Frontal cortex (tissue), 4 donors: ENCODE measurements around the gene HMGCS2. TPM values are rescaled to one million over a fixed set of nuclear protein-coding genes. Genes with fewer than 3 reads are reported as not detected.

Source experiments
- DNase-seq, 2 donors: peaks; one replicate each; pipeline ENCODE4 v3.0.0; 2012; ENCODE audit warnings: low spot score in 2 of 2
- FAIRE-seq: peaks from 2 replicates; lab custom pipeline; 2012; peaks lifted over from hg19 to GRCh38; lab: Jason Lieb, UNC
- total RNA-seq: library from RNA; depleted of rRNA; stranded (reverse); fragments of >200 nt; gene quantifications from one replicate; pipeline ENCODE4 v1.2.3, GENCODE V29; 2014
- donor health status: control.
- donor health status: control.
- donor health status: control.

Gene HMGCS2
- total RNA-seq, 1 donor from 2014 or later, result not detected

DNA sequence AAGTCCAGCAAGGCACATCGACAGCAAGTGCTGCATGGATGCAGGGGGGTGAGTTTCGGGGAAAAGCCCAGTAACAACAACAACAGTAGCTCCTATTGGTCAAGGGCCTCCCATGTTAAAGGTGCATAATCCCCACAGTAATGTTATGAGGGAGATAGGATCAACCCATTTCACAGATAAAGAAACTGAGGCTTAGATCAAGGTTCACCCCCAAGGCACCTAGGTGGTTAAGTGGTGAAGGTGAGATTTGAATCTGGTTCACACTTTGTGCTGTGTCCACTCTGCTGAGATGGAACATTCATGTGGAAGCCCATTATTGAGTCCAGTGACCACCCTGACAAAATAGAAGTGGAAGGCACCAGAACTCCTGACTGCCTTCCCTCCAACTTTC, 32.1 kb downstream of the HMGCS2 start:
- FAIRE-seq (no peak), DNase-seq (no peak)

DNA sequence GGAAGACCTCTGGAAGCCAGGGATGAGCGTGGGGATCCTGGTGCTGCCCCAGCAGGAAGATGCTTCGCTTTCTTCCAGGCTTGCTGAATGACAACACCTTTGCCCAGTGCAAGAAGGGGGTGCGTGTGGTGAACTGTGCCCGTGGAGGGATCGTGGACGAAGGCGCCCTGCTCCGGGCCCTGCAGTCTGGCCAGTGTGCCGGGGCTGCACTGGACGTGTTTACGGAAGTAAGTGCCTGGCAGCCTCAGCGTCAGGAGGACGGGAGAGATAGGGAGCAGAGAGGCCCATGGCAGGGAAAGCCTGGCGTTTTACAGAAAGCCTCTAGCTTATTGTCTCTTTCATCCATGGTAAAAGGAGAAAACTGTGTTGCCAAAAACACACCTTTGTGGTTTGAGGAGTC, 33.5 kb downstream of the HMGCS2 start:
- DNase-seq (no peak), FAIRE-seq (no peak)

DNA sequence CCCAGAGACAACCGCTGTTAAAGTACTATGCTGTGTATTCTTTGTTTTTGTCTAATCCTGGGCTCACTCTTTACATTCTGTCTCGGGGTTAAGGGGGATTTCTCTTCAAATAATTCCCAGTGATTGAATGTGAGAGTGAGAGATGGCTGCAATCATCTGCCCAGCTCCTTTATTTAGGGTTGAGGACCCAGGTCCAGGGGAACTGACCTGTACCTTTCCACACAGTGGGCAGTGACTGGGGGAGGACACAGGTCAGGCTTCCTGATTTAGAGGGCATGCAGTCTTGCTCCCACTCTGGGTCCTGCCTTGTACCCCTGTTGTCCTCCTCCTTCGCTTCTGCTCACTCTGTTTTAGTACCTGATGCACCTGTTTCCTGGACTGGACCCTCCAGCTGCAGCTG, 35.0 kb downstream of the HMGCS2 start:
- no peak for DNase-seq
- no peak for FAIRE-seq

DNA sequence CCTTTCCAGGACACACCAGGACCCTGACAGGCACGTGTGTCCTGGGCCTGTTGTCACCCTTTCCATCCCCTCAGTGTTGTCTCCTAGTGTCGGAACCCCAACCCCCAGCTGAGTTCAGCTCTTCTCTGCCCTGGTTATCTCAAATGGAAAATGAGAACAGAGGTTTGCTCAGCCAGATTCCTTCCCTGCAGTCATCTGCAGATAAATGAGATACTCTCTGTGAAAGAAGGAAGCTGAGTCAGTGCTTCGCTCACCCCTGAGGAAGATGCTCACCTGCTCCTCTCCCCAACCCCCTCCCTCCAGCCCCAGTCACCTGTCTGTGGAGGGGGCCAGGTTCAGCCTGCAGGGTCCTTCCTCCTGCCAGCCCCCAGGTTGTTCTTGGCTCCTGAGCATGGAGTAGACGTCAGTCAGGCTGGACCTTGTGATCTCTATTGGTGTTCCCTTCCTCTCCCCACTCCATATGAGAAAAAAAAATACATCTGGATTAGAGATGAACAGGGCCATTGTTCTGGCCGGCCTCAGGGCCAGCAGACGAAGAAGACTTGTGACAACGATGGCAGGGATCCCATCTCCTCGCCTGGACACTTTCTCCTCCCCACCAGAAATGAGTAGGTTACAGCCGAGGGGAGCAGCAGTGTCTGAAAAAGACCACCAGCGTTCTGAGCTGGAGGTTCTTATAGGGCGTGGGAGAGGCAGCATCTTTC, 36.1 kb downstream of the HMGCS2 start:
- FAIRE-seq (no peak), DNase-seq (peak in 1 of 2 donors; percentile 49)

DNA sequence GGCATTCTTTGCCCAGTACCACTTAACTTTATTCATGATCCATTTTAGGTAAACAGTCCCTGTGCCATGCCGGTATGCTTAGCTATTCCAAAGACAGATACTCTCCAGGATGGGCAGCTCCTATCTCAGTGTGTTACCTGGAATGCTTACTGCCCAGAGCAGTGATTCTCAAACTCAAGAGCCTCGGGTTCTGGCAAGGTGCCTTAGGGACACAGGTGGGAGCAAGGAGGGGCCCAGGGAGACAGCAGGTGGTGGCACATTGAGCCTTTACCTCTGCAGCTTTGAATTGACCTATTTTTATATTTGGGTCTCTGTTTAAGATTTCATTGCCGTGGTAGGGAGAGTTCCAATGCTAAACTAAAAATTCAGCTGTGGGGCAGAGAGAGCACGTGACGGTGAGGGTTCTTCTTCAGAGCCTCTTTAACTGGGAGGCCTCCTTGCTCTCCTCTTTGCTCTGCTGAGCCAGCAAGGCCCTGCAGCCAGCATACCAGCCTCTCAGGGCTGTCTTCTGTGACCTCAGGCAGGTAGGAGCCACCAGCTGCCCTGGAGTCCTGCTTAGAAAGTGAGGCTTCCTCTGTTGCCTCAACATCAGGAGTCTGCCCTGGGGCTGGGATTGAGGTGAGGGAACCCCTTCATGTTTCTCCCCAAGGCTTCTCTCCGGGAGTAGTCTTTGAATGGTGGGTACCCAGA, 36.8 kb downstream of the HMGCS2 start:
- DNase-seq, result no peak
- FAIRE-seq, result no peak

DNA sequence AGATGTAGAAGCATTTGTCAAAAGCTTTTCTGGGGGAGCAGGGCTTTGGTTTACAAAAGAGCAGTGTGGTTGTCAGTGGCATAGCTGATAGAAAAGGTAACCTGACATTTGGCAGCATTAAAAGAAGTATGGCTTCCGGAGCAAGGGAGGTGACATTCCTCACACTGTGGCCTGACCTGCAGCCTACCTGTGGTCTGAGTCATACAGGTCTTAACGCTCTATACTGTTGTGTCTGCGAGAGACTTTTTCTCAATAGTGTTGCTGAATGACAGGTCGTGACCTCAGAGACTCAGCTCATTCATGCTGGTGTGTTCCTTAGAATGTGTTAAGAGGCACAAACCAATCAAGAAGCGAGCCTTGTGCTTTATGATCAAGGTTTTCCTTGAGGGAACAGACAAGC, 37.6 kb downstream of the HMGCS2 start:
- FAIRE-seq (no peak), DNase-seq (no peak)

DNA sequence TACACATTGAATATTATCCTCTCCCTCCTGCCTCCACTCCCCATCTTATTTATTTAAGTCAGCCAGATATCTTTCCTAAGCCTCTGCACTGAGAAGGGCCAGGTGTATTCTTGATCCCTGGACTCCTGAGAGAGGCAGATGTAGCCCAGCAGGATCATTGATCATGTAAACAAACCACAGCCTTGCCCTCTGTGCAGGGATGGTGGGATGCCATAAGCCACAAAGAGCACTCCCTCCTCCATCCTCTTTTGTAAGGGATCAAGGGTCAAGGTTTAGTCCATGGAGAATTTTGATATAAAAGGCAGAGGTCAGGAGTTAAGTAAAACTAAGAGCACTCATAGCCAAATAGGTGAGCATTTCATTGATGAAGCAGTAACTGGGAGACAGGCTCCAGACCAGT, 39.7 kb downstream of the HMGCS2 start:
- no peak for FAIRE-seq
- no peak for DNase-seq

DNA sequence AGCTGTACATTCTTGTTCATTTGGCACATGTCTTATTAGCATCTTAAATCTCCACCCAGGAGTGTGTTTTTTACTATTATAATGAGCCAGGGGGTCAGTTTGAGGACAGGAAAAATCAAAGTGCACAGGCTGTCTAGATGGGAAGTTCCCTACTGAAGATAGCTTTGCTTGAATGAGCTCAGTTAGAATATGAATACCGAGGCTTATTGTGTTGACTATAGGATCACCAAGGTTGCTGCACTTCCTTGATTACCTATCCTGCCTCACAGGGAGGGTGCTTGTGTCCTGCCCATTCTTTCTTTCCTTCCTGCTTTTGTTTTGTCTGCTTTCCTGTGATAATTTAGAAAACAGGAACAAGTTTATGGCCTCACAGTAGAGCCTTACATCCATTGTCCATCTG, 40.7 kb downstream of the HMGCS2 start:
- no peak for FAIRE-seq
- DNase-seq, result no peak

DNA sequence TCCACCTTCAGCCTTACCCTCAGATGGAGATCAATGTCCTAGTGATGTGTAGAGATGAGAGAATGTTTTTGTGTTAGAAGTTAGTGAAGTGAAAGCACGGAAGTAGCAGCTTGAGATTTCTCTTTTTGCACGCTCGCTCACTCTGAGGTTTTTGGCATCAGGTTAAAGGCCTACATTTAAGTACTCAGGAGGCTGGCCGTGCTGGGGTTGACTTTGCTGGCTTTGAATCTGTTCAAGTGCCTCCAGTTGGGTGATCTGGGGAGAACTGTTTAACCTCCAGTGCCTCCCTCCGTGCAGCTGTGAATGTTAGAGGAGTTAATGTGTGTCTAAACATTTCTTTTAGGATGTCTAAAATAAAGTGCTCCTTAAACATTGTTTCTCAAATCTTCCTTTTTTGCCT, 43.1 kb downstream of the HMGCS2 start:
- no peak for DNase-seq
- FAIRE-seq, result no peak

DNA sequence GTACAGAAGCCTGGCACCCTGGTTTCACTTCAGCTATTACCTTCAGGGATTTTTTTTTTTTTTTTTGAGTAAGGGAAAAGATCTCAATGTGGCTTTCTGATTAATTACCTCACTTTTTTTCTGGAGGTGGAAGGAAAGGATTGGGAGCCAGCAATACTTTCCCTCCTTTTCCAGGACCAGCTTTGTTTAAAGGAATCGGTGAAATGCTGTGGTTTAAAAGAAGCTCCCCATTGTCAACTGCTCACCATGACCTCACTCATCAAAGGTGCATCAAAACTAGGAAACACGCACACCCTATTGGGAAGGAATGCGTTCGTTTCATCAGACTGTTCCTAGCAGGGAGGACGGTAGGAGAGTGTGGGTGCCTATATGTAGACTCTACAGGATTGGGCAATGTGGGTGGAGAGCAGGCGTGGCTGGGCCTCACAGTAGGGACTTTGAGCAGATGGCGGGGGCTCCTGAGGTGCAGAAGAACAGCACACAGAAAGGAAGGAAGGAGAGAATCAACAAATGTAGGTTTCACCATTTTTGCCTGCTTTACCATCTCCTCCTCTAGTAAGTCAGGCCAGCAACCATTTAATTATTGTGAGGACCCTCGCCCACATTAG, 44.0 kb downstream of the HMGCS2 start:
- FAIRE-seq, result no peak
- DNase-seq, result no peak

DNA sequence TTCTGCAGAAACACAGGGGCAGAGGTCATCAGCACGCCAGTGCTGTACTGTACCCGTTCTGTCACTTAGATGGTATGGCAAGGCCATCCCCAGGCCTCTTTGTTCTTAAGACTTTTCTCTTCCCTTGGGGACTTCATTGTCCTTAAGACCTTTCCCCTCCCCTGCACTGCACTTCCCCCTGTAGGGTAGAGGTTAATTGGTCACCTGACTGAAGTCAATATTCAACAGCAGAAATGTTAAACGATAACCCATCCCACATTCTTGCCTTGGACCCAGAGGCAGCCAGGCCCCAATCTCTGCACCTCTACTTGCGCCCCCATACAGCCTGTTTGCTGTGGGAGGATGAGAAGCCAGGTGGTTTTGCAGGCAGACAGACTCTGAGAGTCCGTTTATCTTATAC, 46.8 kb downstream of the HMGCS2 start:
- FAIRE-seq, result no peak
- no peak for DNase-seq

DNA sequence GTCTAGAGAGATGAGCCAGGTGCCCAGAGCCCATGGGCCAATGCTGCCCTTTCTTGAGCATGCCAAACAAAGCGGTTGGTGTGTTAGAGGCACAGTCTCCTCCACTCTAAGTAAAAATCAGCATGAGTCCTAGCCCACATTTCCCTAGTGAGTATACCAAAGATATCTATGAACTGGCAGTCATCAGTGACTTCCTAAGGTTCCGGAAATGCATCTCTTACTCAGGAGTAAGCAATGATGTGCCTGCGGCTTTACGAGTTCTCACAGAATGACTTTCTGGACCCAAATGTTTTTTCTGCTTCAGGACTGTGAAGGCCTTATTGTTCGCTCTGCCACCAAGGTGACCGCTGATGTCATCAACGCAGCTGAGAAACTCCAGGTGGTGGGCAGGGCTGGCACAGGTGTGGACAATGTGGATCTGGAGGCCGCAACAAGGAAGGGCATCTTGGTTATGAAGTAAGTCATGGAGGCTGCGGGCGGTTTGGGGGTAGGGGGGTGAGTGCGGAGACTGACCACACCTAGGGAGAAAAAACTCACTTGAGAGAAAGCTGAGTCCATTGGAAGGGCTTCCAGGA, 47.8 kb downstream of the HMGCS2 start:
- no peak for FAIRE-seq
- no peak for DNase-seq

DNA sequence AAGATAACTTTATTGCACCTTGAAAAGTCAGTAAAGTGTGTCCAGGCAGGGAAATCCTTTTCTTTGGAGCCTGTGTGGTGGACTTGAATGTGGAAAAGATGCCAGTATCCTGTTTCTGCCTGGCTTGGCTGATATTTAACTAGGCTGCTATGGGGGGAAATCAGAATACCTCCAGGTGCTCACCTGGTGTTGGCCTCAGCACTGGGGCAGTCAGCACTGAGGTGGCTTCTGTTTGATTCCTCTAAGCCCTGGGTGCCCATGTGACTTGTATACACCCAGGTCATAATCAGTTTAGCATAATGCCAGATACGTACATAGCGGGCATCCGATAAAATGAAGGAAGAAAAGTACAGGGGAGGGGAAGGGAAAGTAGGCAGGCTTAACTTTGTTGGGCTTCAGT, 49.7 kb downstream of the HMGCS2 start:
- FAIRE-seq, result no peak
- DNase-seq, result no peak

DNA sequence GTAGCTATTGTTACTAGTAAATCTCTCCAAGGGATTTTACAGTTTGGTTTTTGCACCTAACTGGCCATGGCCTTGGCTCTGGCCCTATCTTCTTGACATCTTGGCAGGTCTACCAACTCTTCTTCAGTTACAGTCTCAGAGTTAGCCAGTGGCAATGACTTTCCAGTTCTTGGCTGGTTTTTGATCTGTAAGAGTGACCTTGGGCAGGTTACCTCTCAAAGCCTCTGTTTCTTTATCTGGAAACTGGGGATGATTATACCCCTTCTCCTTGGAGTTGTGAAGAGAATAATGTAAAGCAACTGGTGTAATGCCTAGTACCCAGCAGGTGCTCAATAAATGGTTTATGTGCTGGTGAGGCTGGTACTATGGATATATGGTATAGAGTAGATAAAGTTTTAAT, 50.3 kb downstream of the HMGCS2 start:
- DNase-seq (no peak), FAIRE-seq (no peak)

DNA sequence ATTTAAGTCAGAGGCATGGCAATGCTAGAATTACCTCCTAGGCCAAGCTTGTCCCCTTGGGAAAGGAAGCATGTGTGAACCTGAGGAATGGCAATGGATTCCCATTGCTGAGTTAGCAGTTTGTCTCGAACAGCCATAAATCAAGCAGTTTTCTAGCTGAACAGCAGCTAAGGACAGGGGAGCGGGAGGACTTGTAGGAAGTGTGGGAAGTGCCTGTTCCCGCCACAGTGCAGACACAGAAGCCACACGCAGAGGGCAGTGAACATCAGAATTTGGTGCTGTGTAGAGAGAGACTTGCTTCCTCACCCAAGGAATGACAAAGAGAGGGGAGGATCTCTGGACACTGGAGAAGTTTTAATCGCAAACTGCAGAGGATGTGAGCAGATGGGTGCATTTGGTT, 53.2 kb downstream of the HMGCS2 start:
- DNase-seq (no peak), FAIRE-seq (no peak)

DNA sequence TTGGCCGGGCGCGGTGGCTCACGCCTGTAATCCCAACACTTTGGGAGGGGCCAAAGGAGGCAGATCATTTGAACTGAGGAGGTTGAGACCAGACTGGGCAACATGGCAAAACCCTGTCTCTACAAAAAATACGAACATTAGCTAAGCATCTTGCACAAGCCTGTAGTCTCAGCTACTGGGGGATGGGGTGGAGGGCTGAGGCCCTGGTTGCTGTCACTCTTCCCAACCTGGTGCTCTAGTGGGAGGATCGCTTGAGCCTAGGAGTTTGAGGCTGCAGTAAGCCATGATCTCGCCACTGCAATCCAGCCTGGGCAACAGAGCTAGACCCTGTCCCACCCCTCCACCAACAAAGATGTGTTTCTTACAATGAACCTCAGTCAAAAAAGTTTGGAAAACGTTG, 54.1 kb downstream of the HMGCS2 start:
- FAIRE-seq, result no peak
- DNase-seq, result no peak

DNA sequence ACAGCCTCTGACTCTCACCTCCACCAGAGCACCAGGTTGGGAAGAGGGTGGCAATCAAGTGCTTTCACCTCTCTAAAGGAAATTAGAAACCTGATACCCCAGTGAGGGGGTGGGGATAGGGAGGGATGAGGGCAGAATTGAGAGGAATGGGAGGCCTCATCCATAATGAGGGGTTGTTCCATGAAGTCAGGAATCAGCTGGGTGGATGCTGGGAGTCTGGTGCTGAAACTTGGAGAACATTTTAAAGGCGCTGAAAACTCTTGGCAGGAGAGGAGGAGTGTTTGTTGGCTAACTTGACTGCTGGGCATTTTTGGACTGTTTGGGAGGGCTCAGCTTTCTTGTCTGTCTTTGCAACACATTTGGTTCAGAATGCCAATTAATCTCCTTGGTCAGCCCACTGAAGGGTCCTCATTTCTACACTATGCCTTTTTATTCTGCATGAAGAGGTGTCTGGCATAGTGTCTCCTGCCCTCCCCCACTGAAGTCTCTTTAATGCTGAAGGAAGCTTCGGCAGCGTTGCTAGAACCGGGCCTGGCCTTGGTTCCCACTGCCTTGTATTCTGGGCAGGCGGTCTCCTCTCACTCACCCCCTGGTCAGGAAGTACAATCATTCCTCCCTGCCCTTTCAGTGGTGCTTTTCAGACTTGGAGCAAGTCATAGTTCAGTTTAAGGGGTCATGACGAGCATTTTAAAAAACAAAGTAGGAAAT, 54.8 kb downstream of the HMGCS2 start:
- DNase-seq (no peak), FAIRE-seq (no peak)

DNA sequence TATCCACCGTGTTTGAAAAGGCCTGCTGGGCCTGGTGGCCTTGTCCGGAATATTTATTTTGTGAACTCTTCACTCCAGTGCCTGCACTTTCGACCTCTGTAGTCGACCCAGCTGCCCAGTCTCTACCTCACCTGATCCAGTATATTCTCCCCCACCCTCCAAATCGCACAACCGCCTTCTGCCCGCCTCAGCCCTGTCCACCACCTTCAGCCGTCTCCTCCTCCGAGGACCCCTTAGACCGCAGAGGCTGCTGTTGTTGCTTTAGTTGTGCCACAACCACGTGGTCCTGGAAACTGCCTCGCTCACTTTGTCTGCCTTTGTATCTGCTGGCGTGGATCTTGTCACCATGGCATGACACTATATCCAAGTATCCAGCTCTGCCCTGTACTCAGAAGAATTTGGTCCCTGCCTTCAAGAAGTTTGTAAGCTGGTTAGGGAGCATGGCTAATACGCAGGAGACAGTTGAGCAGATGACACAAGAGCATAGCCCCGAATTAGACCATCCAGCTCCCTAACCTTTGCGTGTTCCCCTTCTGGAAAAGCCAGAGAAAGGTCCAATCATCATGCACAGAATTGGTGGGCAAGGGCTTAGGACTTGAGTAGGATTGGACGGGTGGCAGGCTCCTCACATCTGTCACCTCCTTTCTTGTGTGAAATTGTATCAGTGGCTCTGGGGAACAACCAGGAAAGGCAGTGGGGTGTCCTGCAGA, 55.5 kb downstream of the HMGCS2 start:
- DNase-seq (no peak), FAIRE-seq (no peak)

DNA sequence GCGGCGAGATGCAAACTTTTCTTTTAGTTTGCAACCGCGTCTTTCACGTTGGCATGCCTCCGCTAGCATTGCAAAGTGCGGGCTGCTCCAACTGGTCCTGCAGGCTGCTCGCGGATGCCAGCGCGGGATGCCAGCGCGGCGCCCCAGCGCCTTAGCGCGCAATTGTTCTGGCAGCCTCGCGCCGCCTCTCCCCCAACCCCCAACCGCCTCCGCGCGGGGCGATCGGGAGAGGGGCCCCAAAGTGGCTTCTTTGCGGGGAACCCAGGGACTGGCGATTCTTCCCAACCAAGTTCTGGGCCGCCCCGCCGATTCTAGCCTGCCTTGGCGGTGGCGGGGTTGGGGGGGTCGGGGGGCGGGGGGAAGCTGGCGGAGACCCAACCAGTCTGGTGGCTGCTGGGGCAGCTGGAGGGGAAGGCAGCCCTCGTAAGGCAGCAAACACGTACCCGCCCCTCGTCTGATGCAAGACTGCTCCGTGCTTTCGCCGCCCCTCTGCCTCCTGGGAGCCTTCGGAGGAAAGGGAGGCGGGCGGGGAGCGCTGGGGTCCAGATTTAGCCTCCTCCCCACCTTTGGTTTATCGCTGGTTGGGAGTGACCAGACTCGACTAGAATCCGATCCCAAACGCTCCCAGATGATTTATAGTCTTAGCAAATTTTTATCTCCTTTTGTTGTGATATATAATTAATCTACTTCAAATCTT, 56.2 kb downstream of the HMGCS2 start:
- FAIRE-seq (no peak), DNase-seq (peak; percentile 48 to 64)
